ENCODE data around the gene GP2.
"Not testable (repeated sequence)": the region's sequence is repeated elsewhere in the genome, so short reads cannot be mapped to it uniquely, and the experiment has no call there.

GP2 gene

GRCh38 chr16:20325005-20325404, 2.3 kb downstream of the GP2 start:
- DNase-seq, result no peak

GRCh38 chr16:20323591-20324117, 3.7 kb downstream of the GP2 start:
- DNase-seq, result no peak

- DNase-seq, result no peak
Measured at GRCh38 chr16:20322696-20323095, 4.6 kb downstream of the GP2 start.

- no peak for DNase-seq
Measured at GRCh38 chr16:20321671-20322070, 5.6 kb downstream of the GP2 start.

- not testable (repeated sequence) for DNase-seq
Measured at GRCh38 chr16:20321051-20321450, 6.3 kb downstream of the GP2 start.

- no peak for DNase-seq
Measured at GRCh38 chr16:20320592-20320991, 6.7 kb downstream of the GP2 start.

- DNase-seq, result no peak
Measured at GRCh38 chr16:20320178-20320577, 7.1 kb downstream of the GP2 start.

GRCh38 chr16:20319406-20319805, 7.9 kb downstream of the GP2 start:
- no peak for DNase-seq

- DNase-seq, result no peak
Measured at GRCh38 chr16:20318437-20318836, 8.9 kb downstream of the GP2 start.

- DNase-seq, result no peak
Measured at GRCh38 chr16:20318006-20318405, 9.3 kb downstream of the GP2 start.

- DNase-seq, result no peak
Measured at GRCh38 chr16:20317117-20317516, 10.2 kb downstream of the GP2 start.

- DNase-seq, result no peak
Measured at GRCh38 chr16:20316715-20317114, 10.6 kb downstream of the GP2 start.

- DNase-seq, result no peak
Measured at GRCh38 chr16:20315764-20316163, 11.5 kb downstream of the GP2 start.

- no peak for DNase-seq
Measured at GRCh38 chr16:20314575-20314974, 12.7 kb downstream of the GP2 start.

- DNase-seq, result no peak
Measured at GRCh38 chr16:20313741-20314140, 13.6 kb downstream of the GP2 start.

GRCh38 chr16:20312536-20313095, 14.7 kb downstream of the GP2 start:
- not testable (repeated sequence) for DNase-seq

GRCh38 chr16:20311548-20311947, 15.8 kb downstream of the GP2 start:
- no peak for DNase-seq

- DNase-seq, result no peak
Measured at GRCh38 chr16:20310421-20311395, 16.6 kb downstream of the GP2 start.

GRCh38 chr16:20309786-20310185, 17.5 kb downstream of the GP2 start:
- DNase-seq, result no peak

- no peak for DNase-seq
Measured at GRCh38 chr16:20308801-20309590, 18.3 kb downstream of the GP2 start.

- no peak for DNase-seq
Measured at GRCh38 chr16:20308266-20308665, 19.0 kb downstream of the GP2 start.

- no peak for DNase-seq
Measured at GRCh38 chr16:20307791-20308190, 19.5 kb downstream of the GP2 start.
